HG02642 (cell line): ENCODE results near the gene RIN2.

ENCODE experiments used
- ATAC-seq: cut with Tn5 transposase; IDR thresholded peaks from one replicate; pipeline ENCODE4 v1.9.1; 2021; ENCODE audit warnings: mild to moderate bottlenecking; ENCODE audit not compliant: unreplicated experiment, poor library complexity

The RIN2 gene

DNA sequence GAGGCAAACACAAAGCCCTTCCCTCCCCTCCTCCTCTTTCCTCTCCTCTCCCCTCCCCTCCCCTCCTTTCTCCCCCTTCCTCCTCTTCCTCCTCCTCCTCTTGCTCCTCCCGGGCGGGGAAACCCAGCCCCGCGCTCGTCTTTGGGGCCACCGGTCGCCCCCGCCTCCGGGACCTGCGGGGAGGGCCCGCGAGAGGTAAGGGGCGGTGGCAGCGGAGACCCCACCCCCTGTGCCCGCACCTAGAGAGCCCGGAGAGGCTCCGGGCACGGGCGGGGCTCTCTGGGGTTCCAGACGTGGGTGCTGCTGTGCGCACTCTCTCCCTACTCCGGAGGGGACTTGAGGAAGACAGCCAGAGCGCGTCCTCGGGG, at the start of gene RIN2:
TSS of gene RIN2 (plus strand) at position 126 of the 368 bp plus-strand sequence. CDS start 131,344 bp downstream, outside the sequence.
- no peak for ATAC-seq

GRCh38 chr20:19709635-19710335, 48.3 kb upstream of the RIN2 start:
- ATAC-seq, result no peak

- ATAC-seq, result no peak
These were observed 47.5 kb upstream of the RIN2 start for GRCh38 chr20:19710336-19711120.

DNA sequence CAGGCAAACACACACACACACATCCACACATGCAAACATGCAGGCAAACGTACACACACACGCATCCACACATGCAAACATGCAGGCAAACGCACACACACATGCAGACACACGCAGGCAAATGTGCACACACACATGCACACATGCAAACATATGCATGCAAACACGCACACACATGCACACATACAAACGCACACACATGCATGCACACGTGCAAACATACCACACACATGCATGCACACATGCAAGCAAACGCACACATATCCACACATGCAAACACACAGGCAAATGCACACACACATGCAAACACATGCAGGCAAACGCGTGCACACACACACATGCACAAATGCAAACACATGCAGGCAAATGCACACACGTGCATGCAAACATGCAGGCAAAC, 46.9 kb upstream of the RIN2 start:
- ATAC-seq, result no peak

- no peak for ATAC-seq
These were observed 45.3 kb upstream of the RIN2 start for GRCh38 chr20:19712721-19713260.

- ATAC-seq, result no peak
These were observed 44.1 kb upstream of the RIN2 start for GRCh38 chr20:19713822-19714578.

DNA sequence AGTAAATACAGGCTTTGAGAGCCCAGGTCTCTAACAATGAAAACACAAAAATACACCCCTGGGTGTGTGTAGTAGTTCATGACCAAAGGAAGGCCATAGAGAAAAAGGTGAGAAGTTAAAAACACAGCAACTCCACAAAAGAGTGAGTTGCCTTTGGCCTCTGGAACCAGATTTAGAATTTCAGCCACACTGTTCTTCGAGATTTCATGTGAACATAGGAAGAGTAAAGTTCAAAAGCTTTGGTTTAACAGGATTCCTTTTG, 43.5 kb upstream of the RIN2 start:
- ATAC-seq, result no peak

- no peak for ATAC-seq
These were observed 42.1 kb upstream of the RIN2 start for GRCh38 chr20:19715986-19716385.

- ATAC-seq, result no peak
These were observed 39.2 kb upstream of the RIN2 start for GRCh38 chr20:19718880-19719279.

GRCh38 chr20:19720991-19721390, 37.1 kb upstream of the RIN2 start:
- no peak for ATAC-seq

DNA sequence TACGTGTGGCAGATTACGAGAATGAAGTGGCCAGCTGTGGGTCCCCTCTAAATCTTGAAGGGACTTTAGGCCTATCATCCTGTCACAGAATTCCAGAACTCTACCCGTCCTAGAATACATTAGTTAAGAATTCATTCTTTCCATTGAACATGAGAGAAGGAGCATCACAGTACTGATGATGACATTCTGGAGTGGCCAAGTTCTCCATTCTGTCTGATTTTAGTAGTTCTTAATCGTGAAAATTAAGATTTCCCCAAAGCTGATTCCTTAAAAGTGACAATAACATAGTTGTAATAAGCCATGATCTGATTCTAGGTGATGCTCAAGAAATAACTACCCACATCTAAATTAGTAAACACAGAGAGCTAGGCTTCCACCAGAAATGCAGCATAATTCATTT, 35.0 kb upstream of the RIN2 start:
- no peak for ATAC-seq

- no peak for ATAC-seq
These were observed 34.1 kb upstream of the RIN2 start for GRCh38 chr20:19723813-19724430.

DNA sequence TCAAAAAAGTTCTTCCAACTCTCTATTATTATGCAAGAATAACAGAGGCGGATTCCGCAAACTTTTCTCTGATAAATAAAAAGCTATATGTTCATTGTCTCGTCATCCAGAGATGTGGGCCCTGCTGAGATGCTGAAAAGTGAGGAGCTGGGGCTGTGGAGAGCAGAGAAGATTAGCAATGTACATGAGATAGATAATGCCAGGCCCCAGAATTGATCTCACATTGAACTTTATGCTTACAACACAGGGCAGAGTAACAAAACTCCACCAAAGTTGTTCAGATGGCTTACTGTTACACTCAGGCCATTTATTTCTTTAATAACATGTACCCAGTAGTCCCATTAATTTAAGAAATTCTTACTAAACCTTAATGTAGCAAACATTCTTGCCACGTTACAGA, 32.7 kb upstream of the RIN2 start:
- ATAC-seq, result no peak

- no peak for ATAC-seq
These were observed 32.1 kb upstream of the RIN2 start for GRCh38 chr20:19725814-19726525.

DNA sequence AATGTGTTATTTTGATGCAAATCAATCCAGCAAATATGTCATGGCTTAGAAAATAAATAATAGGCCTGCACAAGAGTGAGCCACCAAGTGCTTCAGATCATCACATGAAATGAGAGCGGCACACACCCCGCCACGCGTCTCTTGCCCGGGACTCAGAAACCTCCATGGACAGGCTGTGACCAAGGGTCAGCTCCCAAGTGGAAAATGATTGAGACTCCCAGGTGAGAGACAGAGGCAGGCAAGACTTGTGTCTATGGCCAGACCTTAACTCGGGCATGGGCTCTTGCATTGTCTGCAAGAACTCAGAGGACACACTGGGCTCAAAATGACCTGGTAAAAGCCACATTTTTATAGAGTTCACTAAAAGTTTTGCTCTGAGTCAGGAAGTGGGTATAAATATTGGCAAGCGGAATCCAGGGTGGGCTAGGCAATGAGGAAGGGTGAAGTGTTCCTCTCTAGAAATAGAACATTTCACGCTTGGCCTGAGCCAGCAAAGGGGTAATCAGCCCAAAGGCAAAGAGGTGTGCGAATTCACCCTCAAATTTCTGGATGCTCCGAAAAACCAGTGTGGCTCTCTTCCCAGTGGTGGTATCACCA, 30.7 kb upstream of the RIN2 start:
- ATAC-seq, result no peak

GRCh38 chr20:19729672-19730071, 28.4 kb upstream of the RIN2 start:
- no peak for ATAC-seq

DNA sequence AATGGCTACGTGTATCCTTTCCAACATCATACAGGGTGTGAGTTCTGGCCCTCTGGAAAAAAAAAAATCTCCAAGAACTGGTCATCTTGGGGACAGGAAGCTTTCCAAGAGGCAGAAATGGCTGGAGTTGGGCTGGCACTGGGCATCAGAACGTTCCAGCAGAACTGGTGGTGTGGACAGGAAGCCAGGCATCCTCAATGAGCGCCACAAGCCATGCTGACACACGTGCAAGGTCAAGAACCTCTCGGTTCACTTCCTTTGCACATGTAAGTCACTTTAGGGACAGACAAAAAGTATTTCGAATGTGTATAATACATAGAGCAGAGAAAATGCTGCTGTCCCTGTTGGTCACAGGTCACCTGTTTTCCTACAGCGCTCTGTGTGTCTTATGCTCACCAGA, 27.4 kb upstream of the RIN2 start:
- no peak for ATAC-seq

DNA sequence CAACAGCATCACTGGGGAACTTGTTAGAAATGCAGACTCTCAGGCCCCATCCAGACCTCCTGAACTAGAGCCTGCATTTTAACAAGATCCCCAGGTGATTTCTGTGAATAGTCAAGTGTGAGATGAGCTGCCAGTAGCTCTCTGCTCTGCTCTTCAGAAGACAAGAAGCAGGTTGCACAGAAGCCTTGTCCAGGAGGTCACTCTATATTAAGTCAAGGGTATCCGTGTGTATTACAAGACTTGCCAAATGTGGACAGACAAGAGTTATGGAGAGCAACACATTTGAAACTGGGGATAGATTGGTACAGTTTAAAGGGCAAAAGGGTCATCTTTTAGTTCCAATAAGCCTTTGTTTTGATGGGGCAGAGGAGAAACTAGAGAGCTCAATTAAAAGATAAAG, 23.2 kb upstream of the RIN2 start:
- ATAC-seq, result no peak

DNA sequence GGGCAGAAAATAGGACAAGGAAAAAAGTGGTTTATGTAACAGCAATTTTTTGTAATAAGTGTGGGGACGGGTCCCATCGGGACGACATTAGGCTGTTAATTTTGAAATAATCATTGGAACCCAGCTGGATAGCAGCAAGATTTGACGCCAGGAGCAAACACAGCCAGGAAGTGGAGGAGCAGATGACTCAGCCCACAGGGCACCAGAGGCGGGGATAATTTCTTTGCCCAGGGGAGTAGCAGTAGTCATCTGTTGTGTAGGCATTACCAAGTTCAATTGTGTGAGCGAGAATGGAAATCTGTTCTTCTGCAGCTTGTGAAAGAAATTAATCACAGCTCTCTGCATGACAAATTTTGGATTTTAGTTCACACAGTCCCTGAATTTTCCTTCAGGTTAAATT, 22.6 kb upstream of the RIN2 start:
- ATAC-seq, result no peak

- ATAC-seq, result no peak
These were observed 21.0 kb upstream of the RIN2 start for GRCh38 chr20:19737025-19737424.
